Amygdala (tissue), 56 donors: ENCODE data around the gene CNTNAP2.

Experiments used
- DNase-seq, 56 donors: peaks; one replicate each; lab custom pipeline; 2025; lab: John Stamatoyannopoulos, UW

The CNTNAP2 gene

DNA sequence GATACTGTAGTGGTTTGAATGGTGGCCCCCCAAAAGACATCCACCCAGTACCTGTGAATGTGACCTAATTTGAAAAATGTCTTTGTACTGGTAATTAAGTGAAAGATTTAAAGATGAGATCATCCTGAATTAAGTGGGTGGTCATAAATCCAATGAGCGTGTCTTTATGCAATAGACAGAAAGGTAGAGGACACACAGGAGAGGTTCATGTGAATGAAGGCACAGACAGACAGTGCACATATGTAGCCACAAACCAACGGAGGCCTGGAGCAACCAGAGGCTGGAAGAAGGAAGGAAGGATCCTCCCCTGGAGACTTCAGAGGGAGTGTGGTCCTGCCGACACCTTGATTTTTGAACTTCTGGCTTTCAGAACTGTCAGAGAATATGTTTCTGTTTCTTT lies 160.3 kb downstream of the CNTNAP2 start:
- no peak for DNase-seq

DNA sequence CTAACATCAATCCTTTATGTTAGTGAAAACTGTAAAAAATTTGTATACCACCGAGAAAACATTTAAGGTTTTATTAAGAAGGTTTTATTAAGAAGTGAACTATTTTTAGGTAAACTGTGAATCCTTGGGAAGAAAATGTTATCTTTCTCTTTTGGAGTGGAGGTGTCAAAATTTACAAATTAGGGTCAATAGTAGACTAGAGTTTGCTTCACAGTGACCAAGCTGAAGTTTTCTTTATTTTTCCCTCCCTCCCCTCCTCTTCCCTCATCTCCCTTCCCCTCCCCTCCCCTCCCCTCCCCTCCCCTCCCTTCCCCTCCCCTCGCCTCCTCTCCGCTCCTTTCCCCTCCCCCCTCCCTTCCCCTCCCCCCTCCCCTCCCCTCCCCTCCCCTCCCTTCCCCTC lies 168.8 kb downstream of the CNTNAP2 start:
- no peak for DNase-seq

DNA sequence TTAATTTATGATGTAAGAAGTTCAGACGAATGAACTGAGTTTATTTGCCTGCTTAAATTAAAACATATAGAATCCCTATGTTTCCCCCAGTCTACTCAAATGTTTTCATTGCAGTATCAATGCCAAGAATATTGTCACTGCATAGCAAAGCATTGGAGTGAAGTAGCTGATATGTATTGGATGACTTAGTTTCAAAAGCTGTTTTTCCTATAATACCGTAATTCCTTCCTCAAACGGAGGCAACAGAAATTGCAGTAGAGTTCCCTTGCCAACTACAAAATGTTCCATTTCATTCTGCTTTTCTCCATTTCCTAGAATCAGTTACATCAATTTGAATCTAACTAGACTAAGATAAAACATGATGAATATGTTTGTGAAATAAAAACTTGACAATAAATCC lies 174.1 kb downstream of the CNTNAP2 start:
- no peak for DNase-seq

DNA sequence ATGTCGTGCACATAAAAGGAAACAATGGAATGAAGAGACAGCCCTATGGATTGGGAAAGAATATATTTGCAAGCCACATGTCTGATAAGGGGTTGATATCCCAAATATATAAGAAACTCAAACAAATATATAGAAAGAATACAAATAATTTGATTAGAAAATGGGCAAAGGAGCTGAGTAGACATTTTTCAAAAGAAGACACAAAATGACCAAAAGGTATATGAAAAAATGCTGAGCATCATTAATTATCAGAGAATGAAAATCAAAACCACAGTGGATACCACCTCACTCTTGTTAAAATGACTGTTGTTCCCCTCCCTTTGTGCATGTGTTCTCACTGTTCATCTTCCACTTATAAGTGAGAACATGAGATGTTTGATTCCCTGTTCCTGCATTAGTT lies 175.3 kb downstream of the CNTNAP2 start:
- DNase-seq = no peak

DNA sequence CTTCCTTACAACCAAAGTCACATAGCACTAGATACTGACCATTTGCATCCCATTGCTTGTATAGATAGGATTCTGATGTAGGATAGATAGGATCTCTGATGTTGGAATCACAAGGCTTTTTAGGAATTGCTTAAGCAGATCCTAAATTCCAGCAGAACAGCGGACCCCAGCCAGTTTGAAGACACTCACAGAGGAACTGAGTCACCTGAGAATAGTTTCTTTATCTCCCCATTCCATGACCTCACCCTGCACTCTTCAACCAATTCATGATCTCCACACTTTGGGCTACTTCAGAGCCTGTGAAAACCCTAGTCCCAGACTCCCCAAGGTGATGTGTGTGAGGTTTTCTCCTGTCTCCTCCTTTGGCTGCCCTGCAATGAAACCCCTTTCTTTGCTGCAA lies 179.4 kb downstream of the CNTNAP2 start:
- DNase-seq = no peak

DNA sequence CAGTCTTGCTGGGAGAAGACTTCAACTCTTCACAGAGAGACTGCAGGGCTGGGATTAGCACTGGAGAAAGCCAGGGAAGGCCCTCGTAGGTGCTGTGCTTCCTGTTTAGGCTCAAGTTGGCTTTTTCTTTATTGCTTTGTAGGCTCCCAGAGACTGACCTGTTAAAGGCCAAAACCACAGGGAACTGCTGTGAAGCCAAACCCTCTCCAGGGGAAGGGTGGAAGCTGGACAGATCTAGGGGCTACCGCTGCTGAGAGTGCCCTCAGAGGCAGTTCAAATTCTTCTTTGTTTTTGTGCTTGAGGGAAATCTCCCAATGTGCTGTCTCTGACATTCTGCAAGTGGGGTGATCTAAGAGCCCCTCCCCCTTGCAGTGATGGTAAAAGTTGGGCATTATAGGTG lies 198.4 kb downstream of the CNTNAP2 start:
- DNase-seq = no peak

DNA sequence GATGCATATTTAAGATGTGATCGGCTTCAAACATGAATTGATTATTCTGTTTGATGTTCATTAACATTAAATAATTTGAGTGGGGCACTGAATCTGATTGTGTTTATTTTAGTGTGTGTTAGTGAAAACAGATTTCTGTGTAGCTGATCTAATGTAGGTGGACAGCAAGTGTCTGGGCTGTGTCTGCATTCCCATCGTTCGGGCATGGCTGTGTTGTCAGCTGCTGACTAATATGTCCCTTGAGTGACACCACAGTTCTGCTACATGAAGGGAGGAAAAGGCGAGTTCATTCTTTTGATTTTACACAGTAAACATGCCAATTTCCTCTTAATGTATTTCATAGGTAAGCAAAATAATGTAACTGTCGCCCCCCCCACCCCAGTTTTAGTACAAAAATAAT lies 203.0 kb downstream of the CNTNAP2 start:
- no peak for DNase-seq

DNA sequence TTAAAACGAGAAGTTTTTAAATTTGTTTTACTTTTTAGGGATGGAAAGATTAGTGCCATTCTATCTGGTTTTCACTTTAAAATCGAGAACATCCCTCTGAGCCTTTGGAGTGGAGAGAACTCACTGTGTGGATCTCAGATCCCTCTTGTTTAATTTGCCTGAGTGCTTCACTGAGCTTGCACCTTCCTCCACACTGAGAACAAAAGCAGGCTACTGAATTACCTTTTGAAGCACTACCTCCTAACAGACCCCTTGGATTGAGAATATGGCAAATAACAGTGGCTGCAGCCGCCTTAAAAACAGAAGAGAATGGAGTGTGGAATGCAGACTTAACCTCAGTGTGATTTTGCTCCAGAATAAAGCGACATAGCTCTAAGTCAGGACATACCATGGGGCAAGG lies 204.7 kb downstream of the CNTNAP2 start:
- no peak for DNase-seq

DNA sequence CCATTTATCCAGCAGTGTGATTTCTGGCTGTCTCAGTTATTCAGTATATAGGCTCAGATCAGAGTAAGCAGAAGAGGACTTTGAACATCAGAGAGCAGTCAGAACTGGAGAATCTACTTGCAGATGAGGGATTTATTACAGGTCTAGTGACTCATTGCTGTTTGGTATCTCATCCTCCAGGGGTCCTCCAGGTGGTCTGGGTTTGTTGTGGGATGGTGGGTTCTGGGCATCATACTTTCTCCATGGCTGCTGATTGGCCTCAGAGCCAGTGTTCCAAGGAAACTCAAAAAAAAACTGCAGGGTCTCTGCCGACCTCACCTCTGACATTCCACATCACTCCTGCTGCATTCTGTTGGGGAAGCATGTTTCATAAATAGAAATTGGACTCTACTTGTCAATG lies 214.8 kb downstream of the CNTNAP2 start:
- no peak for DNase-seq

DNA sequence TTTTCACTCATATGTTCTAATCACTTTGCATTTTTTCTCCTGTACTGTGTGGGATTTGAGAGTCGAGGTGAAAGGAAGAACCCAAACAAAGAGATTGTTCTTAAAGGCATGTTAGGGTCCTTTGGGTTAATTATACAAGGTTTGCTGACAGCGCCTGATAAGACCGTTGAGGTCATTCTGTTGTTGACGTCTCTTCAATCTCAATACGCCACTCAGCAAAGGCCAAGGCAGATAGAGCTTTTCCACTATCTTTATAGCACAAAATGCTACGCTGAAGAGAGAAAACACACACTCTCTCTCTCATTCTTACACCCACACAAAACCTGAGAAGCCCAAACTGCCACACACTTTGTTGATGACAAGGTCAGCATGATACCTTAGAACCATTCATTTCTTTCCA lies 228.7 kb downstream of the CNTNAP2 start:
- DNase-seq = no peak

DNA sequence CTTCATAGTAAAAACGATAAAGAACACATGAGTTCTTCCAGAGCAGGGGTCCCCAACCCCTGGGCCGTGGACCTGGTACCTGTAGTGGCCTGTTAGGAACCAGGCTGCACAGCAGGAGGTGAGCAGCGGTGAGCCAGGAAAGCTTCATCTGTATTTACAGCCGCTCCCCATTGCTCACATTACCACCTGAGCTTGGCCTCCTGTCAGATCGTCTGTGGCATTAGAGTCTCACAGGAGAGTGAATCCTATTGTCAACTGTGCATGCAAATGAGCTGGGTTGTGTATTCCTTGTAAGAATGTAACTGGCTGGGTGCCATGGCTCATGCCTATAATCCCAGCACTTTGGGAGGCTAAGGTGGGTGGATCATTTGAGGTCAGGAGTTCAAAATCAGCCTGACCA lies 229.5 kb downstream of the CNTNAP2 start:
- no peak for DNase-seq

DNA sequence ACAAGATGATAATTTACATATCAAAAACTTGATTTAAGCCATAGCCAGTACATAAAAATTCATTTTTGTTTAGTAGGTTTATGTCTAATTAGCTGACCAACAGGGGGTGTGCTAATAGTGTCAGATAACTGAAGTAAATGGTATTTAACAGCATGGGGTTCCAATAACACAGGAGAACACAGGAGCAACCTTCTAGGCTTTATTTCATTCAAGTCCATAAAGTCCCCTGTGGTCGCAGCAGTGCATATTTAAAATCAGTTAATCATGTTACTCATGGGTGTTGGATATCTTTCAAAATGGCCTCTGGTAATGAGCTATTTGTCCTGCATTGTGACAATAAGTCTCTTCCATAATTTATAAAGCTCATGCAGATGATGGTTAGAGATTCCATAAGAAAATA lies 238.6 kb downstream of the CNTNAP2 start:
- DNase-seq = no peak

DNA sequence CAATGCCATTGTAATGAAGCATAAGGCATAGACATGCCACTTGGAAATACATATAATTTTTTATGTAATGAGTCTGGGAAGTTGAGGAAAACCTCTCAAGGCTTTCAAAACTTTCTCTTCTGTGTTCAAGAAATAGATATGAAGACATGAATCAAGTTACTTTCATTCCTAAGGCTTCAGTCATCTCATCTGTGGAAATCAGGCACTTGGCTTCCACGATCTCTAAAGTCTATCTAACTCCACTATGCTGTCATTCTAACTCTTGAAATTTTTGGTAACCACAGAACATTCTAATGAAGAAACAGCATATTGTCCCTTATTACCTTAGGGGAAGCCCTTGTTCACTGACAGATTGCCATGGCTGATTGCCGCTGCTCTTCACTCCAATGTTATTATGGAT lies 242.6 kb downstream of the CNTNAP2 start:
- no peak for DNase-seq

DNA sequence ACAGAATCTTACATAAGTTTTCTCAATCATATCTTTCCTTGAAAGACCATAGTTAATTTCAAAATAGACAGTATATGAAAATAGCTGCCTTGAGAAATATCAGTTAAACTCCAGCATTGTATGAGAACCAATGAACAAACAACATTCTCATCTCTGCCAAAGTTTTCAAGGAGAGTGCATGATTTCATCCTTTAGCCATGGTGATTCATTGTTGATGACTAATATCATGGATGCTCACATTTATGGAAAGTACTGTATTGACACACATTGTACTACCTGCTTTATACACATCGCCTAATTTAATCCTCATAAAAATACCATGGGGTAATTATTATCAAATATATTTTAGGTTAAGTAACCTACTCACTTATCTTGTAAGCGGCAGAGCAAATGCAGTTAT lies 250.3 kb downstream of the CNTNAP2 start:
- DNase-seq = no peak

DNA sequence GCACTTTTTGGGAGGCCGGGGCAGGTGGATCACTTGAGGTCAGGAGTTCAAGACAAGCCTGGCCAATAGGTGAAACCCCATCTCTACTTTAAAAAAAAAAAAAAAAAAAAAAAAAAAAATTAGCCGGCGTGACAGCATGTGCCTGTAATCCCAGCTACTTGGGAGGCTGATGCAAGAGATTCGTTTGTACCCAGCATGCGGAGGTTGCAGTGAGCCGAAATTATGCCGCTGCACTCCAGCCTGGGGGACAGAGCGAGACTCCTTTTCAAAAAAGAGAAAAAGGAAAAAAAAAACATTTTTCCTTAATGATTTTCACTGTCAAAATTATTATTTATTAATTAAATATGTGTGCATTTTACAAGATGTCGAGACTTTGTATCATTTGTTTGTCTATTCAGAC lies 253.6 kb downstream of the CNTNAP2 start:
- DNase-seq = no peak

DNA sequence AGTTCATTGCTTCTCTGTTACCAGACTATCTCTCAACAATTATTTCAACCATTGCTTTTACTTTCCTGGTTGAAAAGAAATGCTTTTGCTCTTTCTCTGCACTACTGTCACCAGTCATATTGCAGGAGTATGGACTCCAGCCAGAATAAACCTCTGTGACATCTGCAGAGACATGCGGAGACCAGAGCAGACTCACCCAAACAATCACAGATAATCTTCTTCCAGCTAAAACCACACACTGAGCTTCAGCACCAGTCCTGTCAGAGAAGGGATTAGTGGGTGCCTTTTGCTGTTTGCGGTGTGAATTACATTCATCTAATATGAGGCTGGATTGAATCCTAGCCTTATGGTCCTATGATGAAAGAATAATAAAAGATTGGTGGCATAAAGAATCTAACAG lies 258.6 kb downstream of the CNTNAP2 start:
- DNase-seq = no peak

DNA sequence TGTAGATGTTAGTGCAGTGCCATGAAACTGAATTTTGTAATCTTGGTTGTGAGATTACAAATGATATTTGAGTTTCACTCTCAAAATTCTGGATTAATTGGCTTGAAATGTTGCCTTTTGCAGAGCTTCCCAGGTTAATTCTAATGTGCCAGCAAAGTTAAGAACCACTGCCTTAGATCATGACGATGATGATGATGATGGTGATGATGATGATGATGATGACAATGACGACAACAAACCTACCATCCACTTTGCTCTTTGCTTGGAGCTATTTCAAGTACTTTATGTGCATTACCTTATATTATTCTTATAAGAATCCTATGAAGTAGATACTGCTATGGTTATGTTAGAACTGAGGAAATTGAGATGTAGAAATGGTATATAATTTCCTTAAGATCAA lies 261.6 kb downstream of the CNTNAP2 start:
- no peak for DNase-seq

DNA sequence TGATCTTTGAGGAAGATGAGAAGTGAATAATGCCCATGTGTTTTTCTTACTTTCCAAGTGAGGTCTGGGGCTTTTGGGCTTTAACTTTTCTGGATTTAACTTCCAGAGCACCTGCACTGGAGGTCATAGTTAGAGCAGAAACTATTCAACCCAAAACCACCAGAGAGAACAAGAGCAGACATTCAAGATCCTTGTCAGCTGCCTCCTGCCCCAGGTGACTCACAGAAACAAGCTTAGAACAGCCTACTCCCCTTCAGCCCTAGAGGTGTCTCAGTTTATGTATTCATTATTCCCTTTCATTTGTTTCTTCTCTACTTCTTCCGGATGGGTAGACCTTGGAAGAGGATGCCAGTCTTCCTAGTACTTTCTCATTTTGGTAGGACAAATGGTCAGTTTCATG lies 270.5 kb downstream of the CNTNAP2 start:
- DNase-seq = no peak

DNA sequence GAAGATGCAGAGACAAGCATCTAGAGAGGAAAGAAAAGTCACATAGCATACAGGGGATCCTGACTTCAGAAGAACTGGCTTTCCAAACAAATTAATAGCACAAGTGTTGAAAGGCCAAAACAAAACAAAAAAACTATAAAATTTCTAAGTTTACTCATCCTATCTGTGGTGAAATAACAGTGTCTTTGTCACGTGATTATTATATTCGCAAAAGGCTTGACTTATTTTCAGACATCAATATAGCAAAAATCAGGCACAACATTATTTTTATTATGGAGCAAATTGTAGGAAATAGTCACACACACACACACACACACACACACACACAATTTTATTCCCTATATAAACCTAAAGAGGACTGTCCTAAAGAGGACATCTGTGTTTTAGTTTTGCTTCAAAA lies 272.3 kb downstream of the CNTNAP2 start:
- DNase-seq = no peak

DNA sequence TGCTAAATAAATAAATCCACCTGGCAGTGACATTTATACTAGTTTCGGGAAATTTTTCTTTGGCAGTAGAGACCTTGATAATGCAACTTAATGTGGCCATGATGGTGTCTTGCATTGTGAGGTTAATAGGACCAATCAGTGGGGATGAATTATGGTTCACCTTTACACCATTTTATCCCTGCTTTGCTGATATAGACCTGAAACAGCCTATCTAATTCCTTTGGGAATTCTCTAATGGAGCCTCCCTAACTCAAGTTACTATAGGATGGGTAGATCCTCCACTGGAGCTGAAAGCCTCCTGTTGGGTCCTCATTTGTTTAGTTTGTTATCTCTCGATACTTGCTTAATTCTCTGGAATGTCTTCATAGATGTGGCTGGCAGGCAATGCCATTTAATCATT lies 276.7 kb downstream of the CNTNAP2 start:
- no peak for DNase-seq

DNA sequence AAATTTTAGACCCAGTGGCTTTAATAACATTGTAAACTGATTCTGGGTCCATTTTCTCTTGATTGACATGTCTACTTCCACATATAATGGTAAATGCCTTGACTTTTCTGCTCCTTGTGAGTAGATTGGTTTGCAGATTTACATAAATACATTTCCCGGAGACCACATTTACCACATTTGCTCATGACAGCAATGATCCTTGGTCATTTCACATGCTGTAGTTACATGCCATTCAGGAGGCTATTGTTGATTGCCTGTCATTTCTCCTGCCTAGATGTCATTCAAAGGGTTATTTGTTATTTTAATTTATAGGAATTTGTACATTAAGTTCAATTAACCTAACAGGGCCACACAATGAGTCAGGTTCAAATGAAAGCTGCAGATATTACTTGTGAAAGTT lies 280.5 kb downstream of the CNTNAP2 start:
- no peak for DNase-seq

DNA sequence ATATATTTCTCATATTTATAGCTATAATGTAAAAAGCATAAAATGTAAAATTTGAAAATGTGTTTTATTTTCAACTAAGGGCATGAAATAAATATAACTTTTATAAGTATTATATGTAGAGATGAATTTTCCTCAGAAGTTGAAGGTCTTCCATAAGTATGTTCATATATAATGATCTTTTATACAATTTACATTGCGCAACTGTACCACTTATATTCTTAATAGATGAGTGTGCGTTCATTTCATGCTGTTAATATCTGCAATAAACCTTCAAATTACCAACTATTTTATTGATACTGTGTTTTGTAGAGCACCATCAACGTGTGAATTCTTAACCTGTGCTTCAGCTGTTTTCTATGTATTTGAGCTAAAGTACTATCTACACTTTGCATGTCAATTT lies 285.3 kb downstream of the CNTNAP2 start:
- no peak for DNase-seq

DNA sequence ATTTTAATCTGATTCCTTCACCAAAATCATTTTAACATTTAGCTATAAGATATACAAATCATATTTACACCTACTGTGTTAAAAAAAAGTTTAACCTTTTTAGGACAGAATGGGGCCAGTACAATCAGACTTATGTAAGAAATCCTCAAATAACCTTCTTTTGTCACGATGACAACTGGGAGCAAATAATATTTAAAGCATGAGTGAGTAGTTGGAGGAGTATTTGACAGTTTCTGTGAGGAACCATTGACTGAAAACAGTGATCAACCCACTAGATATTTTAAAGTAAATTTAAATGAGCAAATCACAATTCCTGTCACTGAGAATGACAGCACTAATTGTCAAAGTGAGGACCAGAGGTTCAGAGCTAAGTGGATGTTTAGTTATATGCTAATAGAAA lies 289.1 kb downstream of the CNTNAP2 start:
- no peak for DNase-seq

DNA sequence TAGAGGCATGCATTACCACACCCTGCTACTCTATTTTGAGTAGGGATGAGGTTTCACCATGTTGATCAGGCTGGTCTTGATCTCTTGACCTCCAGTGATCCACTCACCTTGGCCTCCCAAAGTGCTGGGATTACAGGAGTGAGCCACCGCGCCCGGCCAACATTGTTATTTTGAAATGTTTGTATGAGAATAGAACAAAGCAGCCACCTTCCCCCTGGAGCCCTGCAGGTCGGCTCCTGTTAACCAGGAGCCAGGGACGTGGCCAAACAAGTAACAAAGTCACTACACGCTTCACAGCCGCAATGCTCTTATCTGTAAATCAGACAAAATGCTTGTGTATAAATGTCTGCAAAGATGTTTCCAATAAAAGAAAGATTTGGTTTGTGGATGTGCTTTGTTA lies 295.4 kb downstream of the CNTNAP2 start:
- DNase-seq = no peak
